ENCODE results near the gene MMS19. TPM values are rescaled to one million over a fixed set of nuclear protein-coding genes. Genes with fewer than 3 reads are reported as not detected.
"Not testable (repeated sequence)": the region's sequence is repeated elsewhere in the genome, so short reads cannot be mapped to it uniquely, and the experiment has no call there.

Gene MMS19
- total RNA-seq, 2 experiments from 2014 or later: 96.2 to 97.0 TPM

- no peaks in the 10 kb centered on the region for H3K9me3 Mint-ChIP-seq
- no peak for DNase-seq
- peaks cover 26% of the 10 kb centered on the region for H3K27me3 Mint-ChIP-seq
- H3K27ac Mint-ChIP-seq: no peak overlapping the region
- H3K36me3 Mint-ChIP-seq: peaks cover 4% of the 10 kb centered on the region
- peak overlapping the region; percentile 35 for H3K4me3 Mint-ChIP-seq
- H3K4me1 Mint-ChIP-seq: peaks cover 29% of the 10 kb centered on the region
Measured at GRCh38 chr10:97499561-97500296, 1.5 kb upstream of the MMS19 start.

- H3K4me1 Mint-ChIP-seq: peaks cover 36% of the 10 kb centered on the region
- DNase-seq: peak; percentile 34
- H3K4me3 Mint-ChIP-seq: peak within 1 kb of the TSS; percentile 90
- H3K9me3 Mint-ChIP-seq: no peaks in the 10 kb centered on the region
- peaks cover 26% of the 10 kb centered on the region for H3K27me3 Mint-ChIP-seq
- peaks cover 6% of the 10 kb centered on the region for H3K36me3 Mint-ChIP-seq
- peak within 1 kb of the TSS; percentile 98 for H3K27ac Mint-ChIP-seq
Measured at GRCh38 chr10:97498841-97499560, 779 bp upstream of the MMS19 start, which contains the start of gene UBTD1. UBTD1 (plus strand) TSS chr10:97498924; CDS start chr10:97499204, 280 bp downstream.

- Mint-ChIP-seq H3K4me1 (peaks cover 38% of the 10 kb centered on the region), H3K9me3 (no peaks in the 10 kb centered on the region), H3K36me3 (peaks cover 13% of the 10 kb centered on the region), H3K27me3 (peaks cover 26% of the 10 kb centered on the region), H3K4me3 (peak overlapping the region; percentile 90), H3K27ac (peak overlapping the region; percentile 98)
- DNase-seq: peak; percentile 84
Measured at GRCh38 chr10:97497572-97498075, 598 bp downstream of the MMS19 start.

DNA sequence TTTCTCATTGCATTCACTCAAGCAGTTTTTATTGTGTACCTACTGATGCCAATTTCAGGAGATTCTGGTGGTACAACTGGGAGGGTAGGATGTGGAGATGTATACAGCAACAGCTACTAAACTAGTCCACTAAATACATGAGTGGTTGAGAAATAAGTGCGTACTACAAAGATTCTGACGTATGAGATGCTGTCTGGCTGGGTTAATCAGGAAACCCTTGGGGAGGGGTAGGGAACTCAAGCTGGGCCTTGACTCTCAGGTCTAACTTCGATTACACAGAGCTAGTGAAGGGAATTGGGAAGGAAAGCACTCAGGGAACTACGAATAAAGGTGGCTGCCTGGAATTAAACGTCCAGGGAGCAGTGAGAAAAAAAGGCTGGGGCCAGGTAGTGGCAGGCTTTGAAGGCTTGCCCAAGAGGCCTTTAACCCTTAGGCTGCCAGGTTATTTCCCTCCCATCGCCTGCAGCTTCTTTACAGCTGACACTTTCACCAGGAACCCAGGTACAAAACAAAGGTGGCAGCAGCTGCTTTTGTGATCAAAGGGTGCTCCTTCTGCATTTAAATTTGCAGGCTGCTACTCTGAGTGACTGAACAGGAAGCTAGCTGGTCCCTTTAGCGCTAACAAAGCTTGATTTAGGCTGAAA lies 3.2 kb downstream of the MMS19 start:
- H3K4me1 Mint-ChIP-seq: peaks cover 51% of the 10 kb centered on the region
- DNase-seq: no peak
- peaks cover 5% of the 10 kb centered on the region for H3K27me3 Mint-ChIP-seq
- H3K36me3 Mint-ChIP-seq: peaks cover 13% of the 10 kb centered on the region
- H3K9me3 Mint-ChIP-seq: no peaks in the 10 kb centered on the region
- peak overlapping the region; percentile 6 for H3K4me3 Mint-ChIP-seq
- no peak overlapping the region for H3K27ac Mint-ChIP-seq

- H3K27me3 Mint-ChIP-seq: no peaks in the 10 kb centered on the region
- DNase-seq: no peak
- H3K36me3 Mint-ChIP-seq: peaks cover 13% of the 10 kb centered on the region
- H3K4me3 Mint-ChIP-seq: no peak overlapping the region
- H3K27ac Mint-ChIP-seq: no peak overlapping the region
- no peaks in the 10 kb centered on the region for H3K9me3 Mint-ChIP-seq
- H3K4me1 Mint-ChIP-seq: peaks cover 53% of the 10 kb centered on the region
Measured at GRCh38 chr10:97494151-97494550, 4.1 kb downstream of the MMS19 start.

GRCh38 chr10:97490592-97490991 lies 7.6 kb downstream of the MMS19 start:
- Mint-ChIP-seq H3K27me3 (no peaks in the 10 kb centered on the region), H3K27ac (peak overlapping the region; percentile 7)
- DNase-seq: no peak

DNA sequence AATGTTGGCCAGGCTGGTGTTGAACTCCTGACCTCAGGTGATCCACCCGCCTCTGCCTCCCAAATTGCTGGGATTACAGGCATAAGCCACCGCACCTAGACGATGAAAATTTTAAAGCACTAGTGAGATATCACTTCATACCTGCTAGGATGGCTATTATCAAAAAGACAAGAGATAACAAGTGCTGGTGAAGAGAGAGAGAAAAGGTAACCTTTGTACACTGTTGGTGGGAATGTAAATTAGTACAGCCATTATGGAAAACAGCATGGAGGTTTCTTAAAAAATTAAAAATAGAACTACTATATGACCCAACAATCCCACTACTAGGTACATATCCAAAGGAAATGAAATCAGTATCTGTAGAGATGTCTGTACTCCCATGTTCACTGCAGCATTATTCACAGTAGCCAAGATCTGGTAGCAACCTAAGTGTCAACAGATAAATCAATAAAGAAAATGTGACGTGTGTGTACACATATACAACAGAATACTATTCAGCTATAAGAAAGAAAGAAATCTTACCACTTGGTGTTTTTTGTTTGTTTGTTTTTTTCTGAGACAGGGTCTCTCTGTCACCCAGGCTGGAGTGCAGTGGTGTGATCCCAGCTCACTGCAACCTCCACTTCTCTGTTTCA lies 12.5 kb downstream of the MMS19 start:
- Mint-ChIP-seq H3K4me3 (no peak overlapping the region), H3K36me3 (peaks cover 7% of the 10 kb centered on the region), H3K9me3 (no peaks in the 10 kb centered on the region), H3K27me3 (no peaks in the 10 kb centered on the region), H3K27ac (no peak overlapping the region), H3K4me1 (peaks cover 21% of the 10 kb centered on the region)
- DNase-seq: no peak

More at GRCh38 chr10:97490592-97490991, 7.6 kb downstream of the MMS19 start:
- H3K9me3 Mint-ChIP-seq: no peaks in the 10 kb centered on the region
- H3K4me1 Mint-ChIP-seq: peaks cover 46% of the 10 kb centered on the region
- no peak overlapping the region for H3K4me3 Mint-ChIP-seq
- peaks cover 9% of the 10 kb centered on the region for H3K36me3 Mint-ChIP-seq

- no peak for DNase-seq
- Mint-ChIP-seq H3K4me1 (peaks cover 6% of the 10 kb centered on the region), H3K27ac (no peak overlapping the region), H3K27me3 (no peaks in the 10 kb centered on the region), H3K4me3 (no peak overlapping the region), H3K36me3 (peaks cover 12% of the 10 kb centered on the region), H3K9me3 (no peaks in the 10 kb centered on the region)
Measured at GRCh38 chr10:97483921-97484320, 14.3 kb downstream of the MMS19 start.

DNA sequence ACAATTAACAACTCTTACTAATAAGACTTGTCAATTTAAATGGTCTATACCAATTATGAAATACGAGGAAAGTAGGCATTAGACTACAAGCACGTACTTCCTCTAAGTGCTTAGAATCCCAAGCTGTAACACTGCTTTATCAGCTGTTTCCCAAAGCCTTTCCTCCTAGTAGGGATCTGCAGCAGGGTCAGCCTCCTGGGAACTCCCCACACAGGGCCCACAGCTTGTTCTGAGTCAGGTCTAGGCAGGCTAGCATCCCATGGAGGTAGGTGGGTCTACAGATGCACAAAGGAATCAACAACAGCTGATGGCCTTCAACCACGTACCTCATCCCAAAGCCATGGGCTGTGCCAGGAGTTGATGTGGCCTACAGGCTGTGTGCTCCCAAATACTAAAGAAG lies 14.7 kb downstream of the MMS19 start:
- Mint-ChIP-seq H3K27me3 (no peaks in the 10 kb centered on the region), H3K9me3 (no peaks in the 10 kb centered on the region), H3K27ac (no peak overlapping the region), H3K4me3 (no peak overlapping the region), H3K36me3 (peaks cover 12% of the 10 kb centered on the region), H3K4me1 (peaks cover 6% of the 10 kb centered on the region)
- DNase-seq: no peak

GRCh38 chr10:97482381-97482780 lies 15.8 kb downstream of the MMS19 start:
- peaks cover 15% of the 10 kb centered on the region for H3K36me3 Mint-ChIP-seq
- peaks cover 6% of the 10 kb centered on the region for H3K4me1 Mint-ChIP-seq
- no peaks in the 10 kb centered on the region for H3K27me3 Mint-ChIP-seq
- no peaks in the 10 kb centered on the region for H3K9me3 Mint-ChIP-seq
- DNase-seq: no peak
- H3K27ac Mint-ChIP-seq: no peak overlapping the region
- H3K4me3 Mint-ChIP-seq: no peak overlapping the region

DNA sequence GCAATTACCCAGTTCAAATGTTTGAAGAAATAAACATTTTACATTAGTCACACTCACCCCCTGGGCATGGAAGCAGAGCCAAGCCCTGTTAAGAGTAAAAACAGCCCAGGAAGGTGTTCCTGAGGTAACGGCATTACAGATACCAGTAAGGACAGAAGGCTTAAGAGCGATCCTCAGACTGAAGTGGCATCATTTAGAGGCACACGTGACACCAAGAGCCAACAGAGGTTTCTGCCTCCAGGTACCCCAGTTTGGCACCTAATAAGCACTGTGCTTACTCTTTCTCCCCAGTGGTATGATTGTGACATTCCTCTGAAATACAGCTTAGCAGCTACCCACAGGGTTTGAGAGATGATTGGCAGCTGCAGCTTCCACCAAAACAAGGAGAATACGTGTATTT lies 17.2 kb downstream of the MMS19 start:
- H3K36me3 Mint-ChIP-seq: peaks cover 20% of the 10 kb centered on the region
- no peaks in the 10 kb centered on the region for H3K9me3 Mint-ChIP-seq
- no peak for DNase-seq
- no peak overlapping the region for H3K4me3 Mint-ChIP-seq
- H3K27me3 Mint-ChIP-seq: no peaks in the 10 kb centered on the region
- H3K4me1 Mint-ChIP-seq: peaks cover 2% of the 10 kb centered on the region
- no peak overlapping the region for H3K27ac Mint-ChIP-seq

DNA sequence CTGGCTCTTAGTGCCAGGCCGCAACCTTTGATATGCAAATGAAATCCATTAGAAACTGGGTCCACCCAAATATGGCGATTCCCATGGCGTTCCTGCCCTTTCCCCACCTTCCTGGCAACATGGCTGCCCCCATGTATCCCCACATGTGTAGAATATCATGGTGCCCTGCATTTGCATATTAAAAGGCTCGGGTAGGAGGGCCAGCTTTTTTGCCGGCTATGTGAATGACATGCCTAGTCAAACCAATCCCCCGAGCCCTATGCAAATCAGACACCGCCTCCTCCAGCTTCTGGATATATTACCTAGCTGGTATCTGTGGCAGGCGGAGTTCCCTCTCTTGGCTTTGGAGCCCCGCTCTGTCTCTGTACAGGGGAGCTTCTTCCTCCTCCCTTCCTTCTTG lies 18.3 kb downstream of the MMS19 start:
- H3K9me3 Mint-ChIP-seq: no peaks in the 10 kb centered on the region
- no peaks in the 10 kb centered on the region for H3K4me1 Mint-ChIP-seq
- DNase-seq: no peak
- H3K27ac Mint-ChIP-seq: no peak overlapping the region
- H3K27me3 Mint-ChIP-seq: no peaks in the 10 kb centered on the region
- peaks cover 27% of the 10 kb centered on the region for H3K36me3 Mint-ChIP-seq
- H3K4me3 Mint-ChIP-seq: no peak overlapping the region

DNA sequence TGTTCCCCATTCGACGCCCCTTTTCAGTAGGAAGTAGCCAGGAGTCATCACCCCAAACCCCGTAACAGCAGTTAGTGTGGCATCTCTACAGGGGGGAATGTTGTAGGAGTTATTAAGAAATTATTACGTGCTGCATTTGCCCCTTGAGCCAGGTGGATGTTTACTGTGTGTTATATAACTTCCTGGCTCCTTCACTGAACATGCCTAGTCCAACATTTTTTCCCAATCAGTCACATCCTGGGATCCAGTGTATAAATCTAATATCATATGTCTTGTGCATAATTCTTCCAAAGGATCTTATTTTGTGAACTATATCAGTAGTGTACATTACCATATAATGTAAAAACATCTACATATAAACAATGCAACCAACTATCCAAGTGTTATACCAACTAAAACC lies 18.8 kb downstream of the MMS19 start:
- not testable (repeated sequence) for H3K9me3 Mint-ChIP-seq, H3K27ac Mint-ChIP-seq, DNase-seq, H3K4me3 Mint-ChIP-seq, H3K4me1 Mint-ChIP-seq, H3K27me3 Mint-ChIP-seq
- H3K36me3 Mint-ChIP-seq: peaks cover 30% of the 10 kb centered on the region

GRCh38 chr10:97475936-97476594 lies 22.2 kb downstream of the MMS19 start:
- H3K27ac Mint-ChIP-seq: no peak overlapping the region
- H3K27me3 Mint-ChIP-seq: no peaks in the 10 kb centered on the region
- no peak for DNase-seq
- H3K9me3 Mint-ChIP-seq: no peaks in the 10 kb centered on the region
- H3K4me3 Mint-ChIP-seq: no peak overlapping the region
- peaks cover 34% of the 10 kb centered on the region for H3K36me3 Mint-ChIP-seq
- H3K4me1 Mint-ChIP-seq: no peaks in the 10 kb centered on the region
